Effector memory CD4-positive, alpha-beta T cell (primary cell): ENCODE measurements around the gene IFNGR1.
"Not testable (repeated sequence)": the region's sequence is repeated elsewhere in the genome, so short reads cannot be mapped to it uniquely, and the experiment has no call there.

ENCODE experiments used
- DNase-seq, 3 donors: peaks; one replicate each; pipeline ENCODE4 v3.0.0-alpha.2; 2020
- H3K27ac ChIP-seq: 2 replicates; pipeline ENCODE4 v1.7.0; 2013; ENCODE audit warnings: mild to moderate bottlenecking, low read length, moderate library complexity; ENCODE audit not compliant: insufficient read depth, poor library complexity, severe bottlenecking
- H3K27me3 ChIP-seq: replicated peaks from 2 replicates; pipeline ENCODE4 v1.7.0; 2013; ENCODE audit warnings: mild to moderate bottlenecking, low read length; ENCODE audit not compliant: insufficient read depth, control insufficient read depth, poor library complexity, severe bottlenecking
- H3K36me3 ChIP-seq: 2 replicates; pipeline ENCODE4 v1.7.0; 2013; ENCODE audit warnings: mild to moderate bottlenecking, low read length, moderate library complexity; ENCODE audit not compliant: control insufficient read depth, insufficient read depth
- H3K4me1 ChIP-seq: 2 replicates; pipeline ENCODE4 v1.7.0; 2013; ENCODE audit warnings: low read length, mild to moderate bottlenecking; ENCODE audit not compliant: control insufficient read depth, insufficient read depth, poor library complexity, severe bottlenecking
- H3K4me3 ChIP-seq: 2 replicates; pipeline ENCODE4 v1.7.0; 2013; ENCODE audit warnings: low read length, low read depth, mild to moderate bottlenecking; ENCODE audit not compliant: insufficient read depth, poor library complexity, severe bottlenecking
- H3K9me3 ChIP-seq: 2 replicates; pipeline ENCODE4 v1.7.0; 2013; ENCODE audit warnings: mild to moderate bottlenecking, low read length, moderate library complexity; ENCODE audit not compliant: control insufficient read depth

Gene IFNGR1

DNA sequence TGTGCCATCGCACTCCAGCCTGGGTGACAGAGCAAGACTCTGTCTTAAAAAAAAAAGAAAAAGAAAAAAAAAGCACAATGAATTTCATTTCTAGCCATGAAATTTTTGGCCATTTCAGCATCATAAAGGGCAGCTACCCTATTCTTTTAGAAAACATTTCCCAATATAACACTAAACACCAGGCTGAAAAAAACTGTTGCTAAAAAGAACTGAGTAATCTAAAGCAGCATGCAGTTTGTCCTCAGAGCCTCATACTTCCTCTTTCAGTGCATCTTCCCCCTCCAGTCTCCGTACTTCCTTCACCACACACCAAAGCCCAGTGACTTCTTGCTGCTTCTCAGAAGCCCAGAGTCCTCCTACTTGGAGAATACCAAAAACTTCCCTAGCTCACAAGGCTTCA lies 5.6 kb upstream of the IFNGR1 start:
- no peak for DNase-seq
- Histone ChIP-seq H3K4me1 (peaks cover 17% of the 10 kb centered on the region), H3K4me3 (no peak overlapping the region), H3K36me3 (no peaks in the 10 kb centered on the region), H3K9me3 (no peaks in the 10 kb centered on the region), H3K27ac (no peak overlapping the region), H3K27me3 (no peaks in the 10 kb centered on the region)

DNA sequence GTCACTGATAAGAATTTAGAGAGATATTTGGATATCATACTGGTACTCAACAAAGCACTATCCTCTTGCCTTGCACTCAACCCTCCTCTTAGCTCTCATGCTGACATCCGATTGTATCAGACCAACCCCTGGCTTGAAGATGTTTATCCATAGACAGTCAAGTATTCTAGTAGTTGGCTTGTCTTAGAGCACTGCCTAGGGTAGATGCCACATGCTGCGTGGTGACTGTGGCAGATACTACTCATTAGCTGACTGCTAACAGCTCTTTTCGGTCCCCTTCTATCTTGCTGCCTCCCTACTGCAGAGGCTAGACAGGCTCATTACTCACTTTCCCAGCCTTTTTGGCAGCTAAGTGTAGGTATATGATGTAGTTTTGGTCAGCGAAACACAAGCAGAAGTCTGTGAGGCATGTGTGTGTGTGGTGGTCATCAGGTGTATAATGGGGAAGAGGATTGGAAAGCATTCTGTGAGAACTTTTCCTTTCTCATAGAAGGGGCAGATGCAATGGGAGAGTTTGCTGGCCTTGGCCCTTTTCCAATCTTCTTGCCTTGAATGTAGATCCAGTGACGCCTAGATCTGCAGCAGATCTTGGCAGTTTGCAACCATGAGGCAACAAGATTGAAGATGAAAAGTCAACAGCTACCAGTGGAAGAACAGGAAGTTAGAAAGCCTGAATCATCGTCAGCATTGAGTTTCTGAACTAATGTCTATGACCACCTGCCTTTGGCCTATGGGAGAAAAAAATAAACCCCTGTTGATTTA lies 4.4 kb upstream of the IFNGR1 start:
- no peak overlapping the region for H3K27ac ChIP-seq
- H3K9me3 ChIP-seq: no peaks in the 10 kb centered on the region
- no peak for DNase-seq
- peaks cover 22% of the 10 kb centered on the region for H3K4me1 ChIP-seq
- H3K36me3 ChIP-seq: no peaks in the 10 kb centered on the region
- no peaks in the 10 kb centered on the region for H3K27me3 ChIP-seq
- no peak overlapping the region for H3K4me3 ChIP-seq

DNA sequence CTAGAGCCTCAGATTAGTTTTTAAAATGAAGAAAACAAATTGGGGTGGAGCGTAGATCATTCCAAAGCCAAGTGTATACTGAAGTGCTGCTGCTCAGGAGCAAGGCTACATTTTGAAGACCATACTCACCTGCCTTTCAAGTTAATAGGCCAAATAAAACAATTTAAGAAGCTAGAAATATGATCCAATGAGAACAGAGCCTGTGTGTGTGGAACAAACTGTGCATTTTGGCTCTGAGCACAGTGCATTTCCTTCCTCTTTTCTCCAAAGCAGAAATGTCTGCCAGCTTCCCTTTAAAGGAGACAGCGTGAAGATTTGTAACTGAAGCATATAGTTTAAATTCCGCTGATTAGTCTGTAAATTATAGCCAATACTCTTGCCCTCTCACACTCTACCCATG lies 3.2 kb upstream of the IFNGR1 start:
- no peak for DNase-seq
- H3K4me3 ChIP-seq: no peak overlapping the region
- H3K27ac ChIP-seq: no peak overlapping the region
- H3K9me3 ChIP-seq: no peaks in the 10 kb centered on the region
- H3K4me1 ChIP-seq: peaks cover 29% of the 10 kb centered on the region
- no peaks in the 10 kb centered on the region for H3K36me3 ChIP-seq
- H3K27me3 ChIP-seq: no peaks in the 10 kb centered on the region

DNA sequence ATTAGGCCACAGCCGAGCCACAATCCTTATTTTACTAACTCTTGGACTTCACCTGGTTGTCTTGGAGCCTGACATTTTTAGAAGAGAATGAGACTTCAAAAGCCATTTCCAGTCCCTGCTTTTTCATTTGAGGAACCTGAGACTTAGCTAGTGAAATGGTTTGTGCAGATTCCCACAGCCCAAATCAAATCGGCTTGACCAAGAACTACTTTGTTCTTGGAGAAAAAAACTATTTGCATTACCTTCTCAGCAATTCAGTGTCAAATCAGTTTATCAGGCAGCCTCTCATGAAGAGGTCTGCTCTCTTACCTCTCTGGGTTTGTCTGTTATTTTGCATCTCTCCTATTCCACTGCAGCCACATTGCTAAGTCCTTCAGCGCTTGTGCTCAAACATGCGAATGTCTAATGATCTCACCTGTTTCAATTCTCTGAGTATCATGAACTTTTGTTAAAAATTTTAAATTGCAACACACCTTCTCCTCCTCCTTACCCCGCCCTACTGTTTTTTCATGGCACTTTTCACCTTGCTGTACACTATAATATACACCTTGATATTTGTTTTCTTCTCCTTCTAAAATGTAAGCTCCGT lies 573 bp upstream of the IFNGR1 start:
- Histone ChIP-seq H3K4me1 (peaks cover 24% of the 10 kb centered on the region), H3K27ac (peak overlapping the region; percentile 90)

DNA sequence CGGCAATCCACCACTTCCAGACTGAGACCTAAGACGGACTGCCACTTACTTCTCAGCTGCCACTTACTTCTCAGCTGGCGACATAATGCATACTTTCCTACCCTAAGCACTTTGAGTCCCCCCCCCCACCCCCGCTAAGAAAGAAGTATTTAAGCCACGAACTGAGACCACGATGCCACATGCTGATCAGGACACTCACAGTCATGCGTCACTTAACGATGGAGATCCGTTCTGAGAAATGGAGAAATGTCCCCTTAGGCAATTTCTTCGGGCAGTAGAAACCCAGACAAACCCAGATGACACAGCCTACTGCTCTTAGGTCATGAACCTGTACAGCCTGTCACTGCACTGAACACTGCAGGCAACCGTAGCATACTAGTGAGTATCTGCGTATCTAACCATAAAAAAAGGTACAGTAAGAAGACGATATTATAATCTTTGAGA lies 690 bp downstream of the IFNGR1 start:
- no peaks in the 10 kb centered on the region for H3K27me3 ChIP-seq
- H3K4me1 ChIP-seq: peaks cover 24% of the 10 kb centered on the region
- peak overlapping the region; percentile 87 for H3K4me3 ChIP-seq
- no peaks in the 10 kb centered on the region for H3K9me3 ChIP-seq
- peak; percentile 36 to 43 (median 40) for DNase-seq
- peak overlapping the region; percentile 90 for H3K27ac ChIP-seq
- H3K36me3 ChIP-seq: no peaks in the 10 kb centered on the region

More for the DNA sequence above, 573 bp upstream of the IFNGR1 start:
- no peaks in the 10 kb centered on the region for H3K27me3 ChIP-seq
- no peaks in the 10 kb centered on the region for H3K36me3 ChIP-seq
- no peaks in the 10 kb centered on the region for H3K9me3 ChIP-seq
- H3K4me3 ChIP-seq: peak overlapping the region; percentile 87
- DNase-seq: no peak

DNA sequence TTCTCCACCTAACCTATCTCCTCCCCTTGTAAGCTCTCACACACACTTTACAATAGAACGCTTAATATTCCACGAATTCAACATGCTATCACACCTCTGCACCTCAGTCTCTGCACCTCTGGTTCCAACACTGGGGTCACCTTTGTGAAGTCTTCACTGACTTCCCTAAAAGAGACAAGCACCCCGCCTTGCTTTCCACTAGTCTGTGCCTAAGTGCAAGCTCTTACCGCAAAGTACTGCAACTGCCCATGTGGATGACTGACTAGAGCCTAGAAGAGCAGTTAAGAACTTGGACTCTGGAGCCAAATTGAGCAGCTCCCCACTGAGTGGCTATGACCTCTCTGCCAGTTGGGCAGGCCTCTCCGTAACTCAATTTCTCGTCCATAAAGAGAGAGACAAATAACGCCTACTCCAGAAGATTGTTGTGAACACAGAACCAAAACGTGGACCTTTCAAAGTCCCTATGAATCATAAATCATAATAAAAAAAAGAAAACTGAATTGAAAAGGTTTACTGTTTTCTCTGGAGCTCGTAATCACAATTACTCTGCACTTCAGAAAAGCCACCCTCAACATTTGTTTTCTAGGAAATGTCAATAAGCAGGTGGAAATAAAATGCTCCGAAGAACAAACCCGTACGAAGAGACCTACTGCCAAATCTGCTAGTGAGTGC lies 1.2 kb downstream of the IFNGR1 start:
- Histone ChIP-seq H3K9me3 (no peaks in the 10 kb centered on the region), H3K36me3 (no peaks in the 10 kb centered on the region), H3K4me1 (peaks cover 25% of the 10 kb centered on the region), H3K27ac (peak overlapping the region; percentile 90), H3K27me3 (no peaks in the 10 kb centered on the region), H3K4me3 (peak overlapping the region; percentile 87)
- DNase-seq: no peak

DNA sequence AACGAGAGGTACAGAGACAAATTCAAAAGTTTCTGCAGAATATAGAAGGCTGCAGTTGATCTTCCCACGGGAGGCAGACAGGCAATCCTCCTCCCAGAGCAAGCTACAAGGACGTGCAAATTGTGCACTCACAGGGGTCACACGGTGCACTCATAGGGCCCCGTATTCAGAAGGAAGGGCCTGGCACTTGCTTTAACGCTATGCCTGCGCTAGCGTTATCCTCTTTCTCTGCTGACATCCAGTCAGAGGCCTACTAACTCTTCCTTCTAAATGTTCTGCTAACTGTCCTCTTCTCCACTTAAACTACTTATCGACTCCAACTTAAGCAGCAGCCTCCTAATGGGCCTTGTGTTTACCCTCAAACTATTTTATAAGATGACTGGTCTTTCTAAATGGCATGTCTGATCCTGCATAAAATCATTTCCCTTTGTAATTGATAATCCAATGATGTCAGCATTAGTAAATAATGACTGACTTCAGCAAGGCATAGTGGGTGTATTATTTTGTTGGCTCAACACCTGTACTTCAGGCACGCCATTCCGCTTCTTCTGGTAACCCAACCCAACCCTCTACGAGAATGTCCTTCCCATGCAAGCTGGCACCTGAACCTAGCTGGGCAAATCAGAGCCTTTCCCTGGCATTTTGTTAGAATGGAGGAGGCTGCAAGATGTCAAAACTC lies 2.2 kb downstream of the IFNGR1 start:
- Histone ChIP-seq H3K4me3 (no peak overlapping the region), H3K9me3 (no peaks in the 10 kb centered on the region), H3K4me1 (peaks cover 25% of the 10 kb centered on the region), H3K27ac (no peak overlapping the region), H3K36me3 (no peaks in the 10 kb centered on the region), H3K27me3 (no peaks in the 10 kb centered on the region)
- DNase-seq: no peak

DNA sequence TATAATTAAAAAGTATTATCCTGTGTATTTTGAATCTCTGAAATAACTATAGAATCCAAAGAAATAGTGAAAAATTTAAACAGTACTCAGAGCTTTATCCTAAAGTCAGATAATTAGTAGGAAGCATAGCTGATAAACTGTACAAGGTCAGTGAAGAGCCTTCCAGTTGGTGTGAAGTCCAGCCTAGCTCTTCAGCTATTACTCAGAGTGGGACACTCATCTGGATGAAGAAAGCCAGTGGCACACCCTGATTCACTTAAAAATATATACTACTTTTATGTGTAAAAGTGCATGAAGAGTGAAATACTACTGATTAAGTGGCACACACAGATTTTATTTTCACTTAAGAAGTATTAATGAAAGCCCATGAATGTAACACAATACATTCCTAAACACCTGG lies 3.1 kb downstream of the IFNGR1 start:
- Histone ChIP-seq H3K27me3 (no peaks in the 10 kb centered on the region), H3K36me3 (no peaks in the 10 kb centered on the region), H3K4me3 (no peak overlapping the region), H3K27ac (no peak overlapping the region), H3K9me3 (no peaks in the 10 kb centered on the region), H3K4me1 (peaks cover 25% of the 10 kb centered on the region)
- DNase-seq: no peak

DNA sequence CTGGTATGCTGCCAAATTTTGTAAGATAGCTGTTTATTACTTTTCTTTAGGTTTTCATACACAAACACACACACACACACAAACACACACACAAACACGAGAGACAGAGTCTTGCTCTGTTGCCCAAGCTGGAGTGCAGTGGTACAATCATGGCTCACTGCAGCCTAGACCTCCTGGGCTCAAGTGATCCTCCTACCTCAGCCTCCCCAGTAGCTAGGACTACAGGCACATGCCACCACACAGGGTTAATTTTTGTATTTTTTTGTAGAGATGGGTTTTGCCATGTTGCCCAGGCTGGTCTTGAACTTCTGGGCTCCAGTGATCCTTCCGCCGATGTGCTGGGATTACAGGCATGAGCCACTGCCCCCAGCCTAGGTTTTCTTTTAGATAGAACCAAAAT lies 3.6 kb downstream of the IFNGR1 start:
- not testable (repeated sequence) for H3K27ac ChIP-seq, DNase-seq, H3K9me3 ChIP-seq, H3K27me3 ChIP-seq, H3K4me3 ChIP-seq, H3K36me3 ChIP-seq
- H3K4me1 ChIP-seq: peaks cover 25% of the 10 kb centered on the region
